GM23248 (cell line): Measurements from ENCODE around the gene BMAL1.

Experiments used
- EZH2 ChIP-seq: fragments of 200-600 bp; sonication (generic); IDR thresholded peaks from 2 replicates; pipeline ENCODE4 v1.6.1; 2018; ENCODE audit warnings: antibody characterized with exemption, mild to moderate bottlenecking; ENCODE audit not compliant: insufficient read depth, poor library complexity, severe bottlenecking
- EZH2phosphoT487 ChIP-seq: fragments of 200-600 bp; sonication (generic); IDR thresholded peaks from 2 replicates; pipeline ENCODE4 v1.6.1; 2018; ENCODE audit warnings: antibody characterized with exemption, moderate library complexity, mild to moderate bottlenecking, low read depth; ENCODE audit not compliant: insufficient read depth

- TF ChIP-seq EZH2, result no peak
- TF ChIP-seq EZH2phosphoT487, result no peak
These were observed 58.8 kb downstream of the BMAL1 start for GRCh38 chr11:13336246-13336878.
